ENCODE results near the gene ALG11.
A peak's percentile ranks its signal among the peaks of the same experiment; 100 is the strongest.

Gene ALG11

DNA sequence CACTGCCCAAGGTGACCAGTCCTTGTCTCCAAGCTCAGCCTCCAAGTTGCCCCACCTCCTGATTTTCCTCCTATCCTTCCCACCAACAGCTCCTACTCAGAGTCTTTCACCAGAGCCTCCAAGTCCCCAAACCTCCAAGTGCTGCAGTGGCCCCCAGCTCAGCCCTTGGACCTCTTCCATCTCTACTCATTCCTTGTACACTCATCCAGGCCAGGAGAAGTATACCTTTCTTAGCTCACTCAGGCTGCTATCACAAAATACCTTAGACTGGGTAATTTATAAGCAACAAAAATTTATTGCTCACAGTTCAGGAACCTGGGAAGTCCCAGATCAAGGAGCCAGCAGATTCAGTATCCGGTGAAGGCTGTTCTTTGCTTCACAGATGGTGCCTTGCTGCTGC, 12.3 kb upstream of the ALG11 start:
- Mint-ChIP-seq H3K4me3 (peak overlapping the region in 2 of 3 experiments; percentile 10 to 28), H3K36me3 (ENCODE audit: low read depth) (no peaks in the 10 kb centered on the region), H3K4me1 (peaks cover 54% of the 10 kb centered on the region), H3K27ac (peak overlapping the region; percentile 5 to 66 (median 20)), H3K9me3 (no peaks in the 10 kb centered on the region), H3K27me3 (ENCODE audit: low read depth) (peaks cover 19% of the 10 kb centered on the region)
- TF ChIP-seq, protein P1, sequence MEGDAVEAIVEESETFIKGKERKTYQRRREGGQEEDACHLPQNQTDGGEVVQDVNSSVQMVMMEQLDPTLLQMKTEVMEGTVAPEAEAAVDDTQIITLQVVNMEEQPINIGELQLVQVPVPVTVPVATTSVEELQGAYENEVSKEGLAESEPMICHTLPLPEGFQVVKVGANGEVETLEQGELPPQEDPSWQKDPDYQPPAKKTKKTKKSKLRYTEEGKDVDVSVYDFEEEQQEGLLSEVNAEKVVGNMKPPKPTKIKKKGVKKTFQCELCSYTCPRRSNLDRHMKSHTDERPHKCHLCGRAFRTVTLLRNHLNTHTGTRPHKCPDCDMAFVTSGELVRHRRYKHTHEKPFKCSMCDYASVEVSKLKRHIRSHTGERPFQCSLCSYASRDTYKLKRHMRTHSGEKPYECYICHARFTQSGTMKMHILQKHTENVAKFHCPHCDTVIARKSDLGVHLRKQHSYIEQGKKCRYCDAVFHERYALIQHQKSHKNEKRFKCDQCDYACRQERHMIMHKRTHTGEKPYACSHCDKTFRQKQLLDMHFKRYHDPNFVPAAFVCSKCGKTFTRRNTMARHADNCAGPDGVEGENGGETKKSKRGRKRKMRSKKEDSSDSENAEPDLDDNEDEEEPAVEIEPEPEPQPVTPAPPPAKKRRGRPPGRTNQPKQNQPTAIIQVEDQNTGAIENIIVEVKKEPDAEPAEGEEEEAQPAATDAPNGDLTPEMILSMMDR (IDR thresholded peaks at IDR 0.05; ENCODE audit: unreplicated experiment in 3 of 3), result no peak

DNA sequence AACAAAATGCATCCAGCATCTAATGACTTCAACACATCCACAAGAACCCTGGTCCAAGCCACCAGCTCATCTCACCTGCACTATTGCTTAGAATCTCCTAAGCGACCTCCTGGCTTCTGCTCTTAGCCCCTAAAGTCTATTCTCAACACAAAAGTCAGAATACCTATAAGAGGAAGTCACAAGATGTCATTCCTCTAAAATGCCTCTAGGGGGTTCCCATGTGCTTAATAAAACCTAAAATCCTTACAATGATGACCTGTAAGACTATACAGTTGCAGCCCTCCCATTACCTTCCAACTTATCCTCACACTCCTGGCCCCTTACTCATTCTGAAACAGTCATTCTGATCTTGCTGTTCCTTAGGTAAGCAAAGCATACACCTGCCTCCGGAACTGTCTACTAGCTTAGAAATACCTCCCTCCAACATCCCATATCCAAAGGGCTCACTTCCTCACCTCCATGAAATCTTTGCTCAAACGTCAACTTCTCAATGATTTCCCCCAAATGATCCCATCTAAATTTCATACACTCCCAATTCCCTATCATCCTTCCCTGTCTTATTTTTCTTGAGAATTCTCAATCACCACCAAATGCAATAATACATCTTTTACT, 11.0 kb upstream of the ALG11 start:
- Mint-ChIP-seq H3K27ac (peak overlapping the region in 2 of 3 experiments; percentile 27 to 59), H3K4me1 (peaks cover 48% of the 10 kb centered on the region), H3K4me3 (no peak overlapping the region), H3K9me3 (no peaks in the 10 kb centered on the region), H3K27me3 (ENCODE audit: low read depth) (peaks cover 11% of the 10 kb centered on the region), H3K36me3 (ENCODE audit: low read depth) (peaks cover 2% of the 10 kb centered on the region)
- TF ChIP-seq, protein P1 (IDR thresholded peaks at IDR 0.05; ENCODE audit: unreplicated experiment in 3 of 3), result peak; percentile 53 to 68 (median 61)

DNA sequence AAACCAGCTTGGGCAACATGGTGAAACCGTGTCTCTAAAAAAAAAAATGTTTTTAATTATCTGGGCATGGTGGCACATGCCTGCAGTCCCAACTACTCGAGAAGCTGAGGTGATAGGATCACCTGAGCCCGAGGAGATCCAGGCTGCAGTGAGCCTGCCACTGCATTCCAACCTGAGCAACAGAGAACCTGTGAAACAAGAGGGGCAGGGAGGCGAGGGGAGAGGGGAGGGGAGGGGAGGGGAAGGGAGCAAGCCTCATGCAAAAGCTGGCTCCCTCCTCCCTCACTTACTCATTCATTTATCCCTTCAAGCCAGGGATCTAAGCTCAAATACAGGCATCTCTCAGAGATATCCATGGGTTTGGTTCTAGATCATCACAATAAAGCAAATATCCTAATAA, 9.8 kb upstream of the ALG11 start:
- Mint-ChIP-seq H3K4me3 (no peak overlapping the region), H3K4me1 (peaks cover 40% of the 10 kb centered on the region), H3K36me3 (ENCODE audit: low read depth) (peaks cover 7% of the 10 kb centered on the region), H3K27ac (no peak overlapping the region), H3K27me3 (ENCODE audit: low read depth) (peaks cover 5% of the 10 kb centered on the region), H3K9me3 (no peaks in the 10 kb centered on the region)
- TF ChIP-seq, protein P1 (IDR thresholded peaks at IDR 0.05; ENCODE audit: unreplicated experiment in 3 of 3), result no peak

DNA sequence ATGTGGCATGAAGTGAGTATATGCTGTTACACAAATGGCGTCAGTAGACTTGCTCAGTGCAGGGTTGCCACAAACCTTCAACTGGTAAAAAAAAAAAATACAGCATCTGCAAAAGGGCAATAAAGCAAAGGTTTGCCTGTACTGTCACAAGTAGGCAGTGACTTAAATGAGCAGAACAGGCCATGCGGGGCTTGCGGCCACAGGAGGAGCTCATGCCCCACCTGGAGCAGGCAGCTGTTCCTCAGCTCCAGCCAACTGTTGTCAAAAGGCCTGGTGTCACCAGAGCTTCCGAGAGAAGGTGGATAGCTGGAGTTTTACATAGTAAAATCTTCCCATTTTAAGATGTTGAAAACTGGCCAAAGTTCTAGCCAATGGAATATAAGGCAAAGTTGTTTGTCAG, 8.7 kb upstream of the ALG11 start:
- Mint-ChIP-seq H3K9me3 (no peaks in the 10 kb centered on the region), H3K4me3 (no peak overlapping the region), H3K4me1 (peaks cover 28% of the 10 kb centered on the region), H3K36me3 (ENCODE audit: low read depth) (peaks cover 7% of the 10 kb centered on the region), H3K27me3 (ENCODE audit: low read depth) (peaks cover 5% of the 10 kb centered on the region), H3K27ac (peak overlapping the region in 2 of 3 experiments; percentile 25 to 85)
- TF ChIP-seq, protein P1 (IDR thresholded peaks at IDR 0.05; ENCODE audit: unreplicated experiment in 3 of 3), result no peak

DNA sequence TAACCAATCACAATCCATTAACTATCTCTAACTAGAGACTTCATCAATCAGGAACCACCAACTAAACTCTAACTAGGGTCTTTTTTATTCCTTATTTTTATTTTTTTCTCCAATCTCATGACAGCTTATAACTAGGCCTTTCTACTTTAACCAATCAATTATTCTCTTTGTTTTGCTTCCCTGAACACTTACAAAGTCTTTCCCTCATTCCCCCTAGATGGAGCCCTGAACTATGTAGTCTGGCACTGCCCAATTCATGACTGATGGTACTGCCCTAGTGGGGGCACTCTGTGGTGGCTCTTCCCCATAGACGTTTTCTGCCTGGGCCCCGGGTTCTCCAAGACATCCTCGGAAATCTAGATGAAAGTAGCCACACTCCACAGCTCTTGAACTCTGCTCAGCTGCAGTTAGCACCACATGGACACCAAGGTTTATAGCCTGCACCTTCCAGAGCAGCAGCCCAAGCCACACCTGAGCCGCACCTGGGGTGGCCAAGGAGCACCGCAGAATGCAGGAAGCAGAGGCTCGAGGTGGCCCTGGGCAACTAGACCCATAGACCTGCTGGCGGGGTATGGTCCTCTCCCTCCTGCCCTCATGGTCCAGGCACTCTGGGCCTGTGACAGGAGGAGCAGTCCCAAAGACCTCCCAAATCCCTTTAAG, 7.6 kb upstream of the ALG11 start:
- Mint-ChIP-seq H3K27me3 (ENCODE audit: low read depth) (peaks cover 3% of the 10 kb centered on the region), H3K4me3 (no peak overlapping the region), H3K27ac (peak overlapping the region in 1 of 3 experiments; percentile 35)

More for the DNA sequence above, 7.6 kb upstream of the ALG11 start:
- peaks cover 17% of the 10 kb centered on the region for H3K4me1 Mint-ChIP-seq
- peaks cover 7% of the 10 kb centered on the region for H3K36me3 Mint-ChIP-seq (ENCODE audit: low read depth)
- TF ChIP-seq, protein P1 (IDR thresholded peaks at IDR 0.05; ENCODE audit: unreplicated experiment in 3 of 3), result no peak
- no peaks in the 10 kb centered on the region for H3K9me3 Mint-ChIP-seq

All from nephron (organoid).